HG02981 (cell line): ENCODE results near the gene TCERG1L.
"Not testable (repeated sequence)": the region's sequence is repeated elsewhere in the genome, so short reads cannot be mapped to it uniquely, and the experiment has no call there.

Source experiments
- ATAC-seq: cut with Tn5 transposase; IDR thresholded peaks from one replicate; pipeline ENCODE4 v1.9.1; 2021; ENCODE audit warnings: mild to moderate bottlenecking, moderate library complexity; ENCODE audit not compliant: unreplicated experiment

TCERG1L gene

DNA sequence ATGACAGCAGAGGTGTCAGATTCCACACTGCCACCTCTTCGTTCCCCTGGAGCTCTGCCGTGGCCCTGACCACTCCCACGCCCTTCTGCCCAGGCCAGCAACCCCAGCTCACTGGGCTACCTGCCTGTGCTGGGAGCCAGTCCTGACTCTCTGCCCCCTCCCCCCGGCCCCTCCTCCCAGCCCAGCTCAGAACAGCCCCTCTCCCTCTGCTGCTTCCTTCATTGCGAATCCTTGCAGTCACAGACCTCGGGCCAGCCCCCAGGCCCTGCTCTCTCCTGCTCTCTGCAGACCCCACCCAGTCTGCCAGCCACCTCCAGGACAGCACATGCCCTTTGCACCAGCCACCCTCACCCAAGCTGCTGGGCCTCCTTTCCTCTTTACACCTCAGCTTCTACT, 60.4 kb downstream of the TCERG1L start:
- ATAC-seq, result no peak

GRCh38 chr10:131250454-131251145, 60.9 kb downstream of the TCERG1L start:
- ATAC-seq, result no peak

- no peak for ATAC-seq
Observed at GRCh38 chr10:131249955-131250344, 61.6 kb downstream of the TCERG1L start.

DNA sequence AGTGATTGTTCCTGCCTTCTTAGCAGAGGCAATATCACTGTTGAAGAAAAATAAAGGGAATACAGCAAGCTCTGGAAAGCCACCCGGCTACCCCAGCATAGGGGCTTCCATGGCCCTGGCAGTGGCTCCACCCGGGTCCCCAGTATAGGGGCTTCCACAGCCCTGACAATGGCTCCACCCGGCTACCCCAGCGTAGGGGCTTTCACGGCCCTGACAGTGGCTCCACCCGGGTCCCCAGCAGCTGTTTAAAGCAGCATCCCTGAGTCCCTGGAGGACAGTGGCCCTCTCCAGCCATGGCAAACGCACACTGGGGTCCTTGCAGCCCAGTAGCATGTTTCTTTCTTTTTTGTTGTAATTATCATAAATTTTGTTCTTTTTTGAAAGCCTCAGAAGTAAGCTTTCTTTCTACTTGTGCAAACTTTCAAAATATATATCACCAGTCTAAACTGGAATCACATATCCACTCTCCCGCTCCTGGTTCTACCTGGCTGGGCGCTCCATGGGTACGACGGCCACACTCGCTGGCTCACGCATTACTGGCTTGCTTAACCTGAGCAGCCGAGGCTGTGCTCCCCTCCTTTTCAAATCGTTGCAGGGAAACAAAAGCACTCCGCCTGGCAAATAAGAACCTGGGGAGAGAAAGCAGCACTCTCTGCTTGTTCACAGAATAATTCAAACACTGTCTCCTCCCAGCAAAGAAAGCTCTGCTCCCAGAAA, 62.1 kb downstream of the TCERG1L start:
- no peak for ATAC-seq

- no peak for ATAC-seq
Observed at GRCh38 chr10:131248376-131249165, 63.0 kb downstream of the TCERG1L start.

DNA sequence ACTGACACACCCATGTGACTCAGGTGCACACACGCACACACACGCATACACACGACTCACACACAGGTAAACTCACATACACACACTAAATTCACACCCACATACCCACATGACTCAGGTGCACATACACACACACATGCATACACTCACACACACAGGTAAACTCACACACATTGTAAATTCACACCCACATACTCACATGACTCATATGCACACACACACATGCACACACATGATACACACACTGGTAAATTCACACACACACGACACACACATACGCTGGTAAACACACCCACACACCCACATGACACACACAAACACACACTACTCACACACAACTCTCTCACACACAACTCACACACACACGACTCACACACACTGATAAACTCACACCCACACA, 63.6 kb downstream of the TCERG1L start:
- ATAC-seq, result no peak

DNA sequence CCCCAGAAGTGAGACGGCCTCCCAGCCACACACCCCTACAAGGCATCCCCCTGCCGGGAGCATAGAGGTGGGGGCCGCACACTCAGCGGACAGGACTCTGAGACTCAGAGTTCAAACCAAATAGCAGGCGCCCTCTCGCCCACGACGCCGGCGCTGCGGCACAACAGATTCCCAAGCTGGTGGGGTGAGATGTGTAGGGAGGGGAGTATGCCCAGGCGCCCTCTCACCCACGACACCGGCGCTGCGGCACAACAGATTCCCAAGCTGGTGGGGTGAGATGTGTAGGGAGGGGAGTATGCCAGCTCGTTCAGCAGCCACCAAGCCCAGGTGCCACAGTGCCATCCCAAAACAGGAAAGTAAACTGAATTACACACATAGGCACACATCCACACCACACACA, 64.7 kb downstream of the TCERG1L start:
- no peak for ATAC-seq

DNA sequence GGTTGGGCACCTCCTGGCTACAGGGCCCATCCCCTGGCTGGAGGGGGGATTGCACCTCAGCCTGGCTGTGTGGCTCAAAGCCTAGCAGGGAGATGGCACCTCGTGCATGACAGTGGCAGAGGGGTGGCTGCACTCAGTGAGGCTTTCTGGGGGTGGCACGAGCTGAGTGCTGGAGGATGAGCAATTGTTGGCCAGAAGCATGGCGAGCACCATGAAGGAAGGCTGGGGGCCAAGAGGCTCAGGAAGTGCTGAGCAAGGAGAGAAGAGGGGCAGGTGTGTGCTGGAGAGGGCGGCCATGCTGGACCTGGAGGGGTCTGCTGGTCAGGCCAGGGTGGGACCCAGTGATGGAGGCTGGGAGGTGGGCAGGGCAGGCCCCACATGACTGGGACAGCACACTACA, 65.4 kb downstream of the TCERG1L start:
- ATAC-seq, result no peak

- ATAC-seq, result no peak
Observed at GRCh38 chr10:131245475-131246059, 66.0 kb downstream of the TCERG1L start.

- no peak for ATAC-seq
Observed at GRCh38 chr10:131244836-131245235, 66.7 kb downstream of the TCERG1L start.

GRCh38 chr10:131243076-131243475, 68.4 kb downstream of the TCERG1L start:
- ATAC-seq, result no peak

DNA sequence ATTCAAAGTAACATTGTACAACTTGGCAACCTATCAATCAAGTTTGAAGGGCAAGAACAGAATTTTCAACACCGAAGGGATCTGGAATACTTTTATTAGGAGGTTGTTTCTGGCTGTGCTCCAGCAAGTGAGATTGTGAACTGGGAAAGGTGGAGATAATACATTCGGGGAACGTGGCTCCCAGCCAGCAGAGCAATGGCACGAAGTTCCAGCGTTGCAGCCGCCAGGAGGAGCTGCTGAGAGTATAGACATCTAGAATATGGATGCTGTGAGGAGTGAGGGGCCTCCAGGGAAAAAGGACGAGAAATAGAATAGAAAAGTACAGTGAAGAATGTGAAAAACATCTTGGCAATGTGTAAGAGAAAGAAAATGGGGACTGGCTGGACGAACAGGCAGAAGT, 69.5 kb downstream of the TCERG1L start:
- no peak for ATAC-seq

DNA sequence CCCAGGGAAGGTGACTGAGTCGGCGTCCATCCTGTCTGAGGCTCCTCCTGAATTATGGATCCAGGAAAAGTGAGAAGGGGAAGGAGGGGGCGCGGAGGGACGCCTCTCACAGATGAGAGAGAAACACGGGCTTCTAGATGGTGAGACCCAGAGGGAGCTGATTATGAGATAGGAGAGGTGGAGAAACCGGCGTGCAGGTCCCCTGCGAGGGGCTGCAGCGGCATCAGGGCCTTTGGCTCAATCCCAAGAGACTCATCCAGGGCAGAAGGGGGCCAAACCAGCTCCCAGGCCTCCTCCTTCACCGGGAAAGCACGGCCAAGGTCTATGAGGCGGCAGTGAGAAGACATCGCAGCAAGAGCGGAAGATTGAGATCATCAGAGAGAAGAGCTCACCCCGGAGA, 70.8 kb downstream of the TCERG1L start:
- no peak for ATAC-seq

- no peak for ATAC-seq
Observed at GRCh38 chr10:131239926-131240325, 71.6 kb downstream of the TCERG1L start.

DNA sequence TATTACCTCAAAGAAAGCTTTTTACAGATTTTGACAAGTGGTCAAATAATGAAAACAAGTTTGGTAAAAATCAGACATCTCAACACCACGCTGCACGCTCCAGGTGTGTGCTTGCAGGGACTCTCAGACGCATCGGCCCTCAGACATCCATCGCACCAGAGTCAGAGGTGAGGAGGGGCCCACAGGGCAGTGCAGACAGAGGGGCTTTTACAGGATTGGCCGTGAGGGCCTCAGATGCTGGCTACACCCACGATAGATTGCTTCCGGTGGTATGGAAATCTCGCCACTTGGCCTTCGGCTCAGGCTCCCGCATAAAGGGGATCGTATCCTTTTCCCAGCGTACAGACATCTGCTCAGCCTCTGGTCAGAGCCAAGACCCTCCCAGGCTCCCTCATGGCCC, 72.1 kb downstream of the TCERG1L start:
- no peak for ATAC-seq

GRCh38 chr10:131238669-131239280, 72.7 kb downstream of the TCERG1L start:
- no peak for ATAC-seq

DNA sequence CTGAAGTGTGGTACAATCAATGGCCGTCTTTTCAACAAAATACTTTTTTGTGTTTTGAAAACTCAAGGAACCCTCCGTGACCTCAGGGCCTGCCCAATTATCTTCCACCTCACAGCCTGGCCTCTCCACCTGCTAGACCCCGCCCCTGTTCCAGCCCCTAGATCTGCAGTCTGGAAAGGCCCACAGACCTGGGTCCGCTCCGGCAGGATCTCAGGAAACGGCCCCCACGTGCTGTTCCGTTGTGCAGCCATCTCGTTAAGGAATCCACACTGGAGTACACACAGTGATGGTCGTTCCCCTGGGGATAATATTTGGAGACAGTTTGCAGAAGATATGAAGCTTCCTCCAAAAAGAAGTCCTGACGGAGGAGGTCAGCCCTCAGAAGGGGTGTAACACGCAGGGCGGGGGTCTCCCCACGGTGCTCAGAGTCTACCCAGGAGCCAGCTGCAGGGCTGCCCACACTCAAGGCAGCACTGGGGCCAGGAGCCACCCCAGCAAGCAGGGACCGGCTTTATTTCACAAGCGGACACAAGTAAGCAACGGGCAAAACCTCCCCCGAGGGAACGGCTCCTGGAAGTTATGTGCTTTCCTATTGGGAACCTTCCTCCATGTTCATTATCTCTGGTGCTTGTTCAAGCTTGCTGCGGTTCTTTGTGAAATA, 73.4 kb downstream of the TCERG1L start:
- no peak for ATAC-seq

- not testable (repeated sequence) for ATAC-seq
Observed at GRCh38 chr10:131234606-131235005, 76.9 kb downstream of the TCERG1L start.

DNA sequence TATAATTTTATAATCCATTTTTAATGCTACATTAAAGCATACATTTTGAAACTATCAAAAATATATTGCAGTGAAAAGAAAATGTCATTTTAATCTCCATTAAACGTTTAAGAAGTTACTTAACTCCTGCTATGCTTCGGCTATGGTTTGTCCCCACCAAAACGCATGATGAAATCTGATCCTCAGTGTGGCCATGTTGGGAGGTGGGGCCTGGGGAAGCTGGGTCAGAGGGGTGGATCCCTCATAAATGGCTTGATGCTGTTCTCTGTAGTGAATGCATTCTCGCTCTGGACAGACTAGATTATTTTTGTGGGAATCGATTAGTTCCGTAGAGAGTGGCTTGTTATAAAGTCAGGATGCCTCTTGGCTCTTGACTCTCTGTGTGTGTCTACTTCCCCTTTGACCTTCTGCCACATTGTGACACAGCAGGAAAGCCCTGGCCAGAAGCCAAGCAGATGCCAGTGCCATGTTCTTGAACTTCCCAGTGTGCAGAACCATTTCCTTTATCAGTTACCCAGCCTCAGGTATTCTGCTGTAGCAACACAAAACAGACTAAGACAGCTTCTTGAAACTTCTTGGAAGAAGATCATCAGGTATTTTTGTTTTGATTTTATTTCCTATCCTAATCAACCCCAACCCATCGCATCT, 77.8 kb downstream of the TCERG1L start:
- ATAC-seq, result no peak

GRCh38 chr10:131231965-131232541, 79.5 kb downstream of the TCERG1L start:
- ATAC-seq, result no peak
